SU-DHL-6 (cell line): ENCODE data around the gene THBS3.

Source experiments
- H2AFZ ChIP-seq: fragments of 200-600 bp; sonication (generic); 2 replicates; pipeline ENCODE4 v1.6.1; 2014; ENCODE audit warnings: low read depth, mild to moderate bottlenecking, moderate library complexity, mixed read lengths, antibody characterized with exemption, low read length; ENCODE audit not compliant: severe bottlenecking
- H3F3A ChIP-seq: fragments of 200-600 bp; shearing (Covaris generic); 2 replicates; pipeline ENCODE4 v1.6.0; 2016; ENCODE audit warnings: antibody characterized with exemption, mild to moderate bottlenecking; ENCODE audit not compliant: insufficient read depth
- H3K27ac ChIP-seq: fragments of 200-600 bp; sonication (generic); 2 replicates; pipeline ENCODE4 v1.5.1; 2016; ENCODE audit warnings: low read depth, mild to moderate bottlenecking, low read length, moderate library complexity, mixed read lengths
- H3K27me3 ChIP-seq: fragments of 200-600 bp; sonication (generic), shearing (Covaris generic); 2 replicates; pipeline ENCODE4 v1.6.0; 2014; ENCODE audit warnings: mild to moderate bottlenecking, low read length
- H3K36me3 ChIP-seq: fragments of 200-600 bp; sonication (generic); 2 replicates; pipeline ENCODE4 v1.6.1; 2014; ENCODE audit warnings: mild to moderate bottlenecking, low read length, mixed read lengths
- H3K4me2 ChIP-seq: fragments of 300-600, 200-600 bp; shearing (Covaris generic), sonication (generic); 2 replicates; pipeline ENCODE4 v1.6.0; 2014; ENCODE audit warnings: low read length, low read depth, mild to moderate bottlenecking; ENCODE audit not compliant: poor library complexity, severe bottlenecking
- H3K4me3 ChIP-seq: fragments of 200-600 bp; sonication (generic); 2 replicates; pipeline ENCODE4 v1.5.1; 2014; ENCODE audit warnings: antibody characterized with exemption, low read length, mild to moderate bottlenecking, mixed read lengths; ENCODE audit not compliant: insufficient read depth, poor library complexity, severe bottlenecking
- H3K79me2 ChIP-seq: fragments of 200-600 bp; sonication (generic); 2 replicates; pipeline ENCODE4 v1.6.1; 2014; ENCODE audit warnings: mild to moderate bottlenecking, low read length, moderate library complexity; ENCODE audit not compliant: insufficient read depth
- H3K9ac ChIP-seq: fragments of 200-600 bp; sonication (generic); 2 replicates; pipeline ENCODE4 v1.7.0; 2014; ENCODE audit warnings: mild to moderate bottlenecking, low read length
- H3K9me2 ChIP-seq: fragments of 200-600 bp; sonication (generic); replicated peaks from 2 replicates; pipeline ENCODE4 v1.6.1; 2014; ENCODE audit warnings: low read length; ENCODE audit not compliant: insufficient read depth
- H3K9me3 ChIP-seq: fragments of 200-600 bp; sonication (generic); 2 replicates; pipeline ENCODE4 v1.6.1; 2014; ENCODE audit warnings: low read length, mixed read lengths; ENCODE audit not compliant: insufficient read depth
- H4K20me1 ChIP-seq: fragments of 200-600 bp; sonication (generic); 2 replicates; pipeline ENCODE4 v1.6.1; 2014; ENCODE audit warnings: low read depth, mild to moderate bottlenecking, antibody characterized with exemption, low read length, moderate library complexity, mixed read lengths
- CTCF ChIP-seq: fragments of 200-600 bp; sonication (generic); IDR thresholded peaks from one replicate; pipeline ENCODE4 v1.5.1; 2017; ENCODE audit warnings: antibody characterized with exemption, mild to moderate bottlenecking, low read length, moderate library complexity; ENCODE audit not compliant: insufficient read depth, poor library complexity, severe bottlenecking
- EZH2phosphoT487 ChIP-seq: fragments of 200-600 bp; sonication (generic), shearing (Covaris generic); conservative IDR thresholded peaks from 2 replicates; pipeline ENCODE4 v1.6.1; 2018; ENCODE audit warnings: mild to moderate bottlenecking, antibody characterized with exemption, low read length, moderate library complexity, mixed read lengths

The THBS3 gene

DNA sequence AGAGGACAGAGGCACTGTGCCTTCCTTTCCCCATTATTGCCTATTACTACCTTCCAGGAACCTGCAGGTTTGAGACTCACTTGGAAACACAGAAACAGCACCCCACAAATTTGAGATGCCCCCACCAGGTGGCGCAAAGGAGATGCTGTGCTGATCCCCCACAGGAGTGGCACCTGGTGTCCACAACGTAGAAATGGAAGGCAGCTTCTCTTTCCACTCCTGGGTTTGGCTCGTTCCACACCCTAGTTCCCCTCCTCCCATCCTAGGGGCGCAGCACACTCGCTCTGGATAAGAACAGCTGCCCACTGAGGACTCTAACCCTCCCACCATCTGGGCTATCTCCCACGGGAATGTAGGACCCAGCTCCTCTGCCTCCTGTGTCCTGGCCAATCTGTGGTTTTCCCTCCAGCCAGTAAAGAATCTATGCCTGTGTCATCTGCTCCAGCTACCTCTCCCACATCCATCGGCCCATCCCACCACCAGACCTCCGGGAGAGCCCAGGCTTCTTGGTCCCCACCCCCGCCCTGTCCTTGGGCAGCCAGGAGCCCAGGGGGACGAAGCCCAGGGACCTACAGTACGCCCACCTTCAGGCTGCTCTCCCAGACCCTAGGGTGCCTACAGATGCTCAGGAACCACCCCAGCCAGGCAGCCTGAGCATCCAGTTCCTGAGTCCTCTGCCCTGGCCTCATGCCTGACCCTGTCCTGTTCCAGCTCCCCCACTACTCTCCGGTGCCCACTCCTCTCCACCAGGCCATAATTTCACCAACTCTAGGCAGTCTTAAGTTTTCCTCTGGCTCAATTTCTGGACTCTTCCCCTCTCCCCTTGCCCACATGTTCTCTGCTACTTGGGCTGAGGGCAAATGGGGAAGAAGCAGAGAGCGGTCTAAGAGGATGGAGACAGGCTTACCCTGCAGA lies 549 bp downstream of the THBS3 start:
- H4K20me1 ChIP-seq: no peaks in the 10 kb centered on the region
- 0 out of 2 replicates have a peak overlapping the region, but pooled peaks have one; percentile 0 for H3K27ac ChIP-seq
- peaks cover 14% of the 10 kb centered on the region for H3F3A ChIP-seq
- TF ChIP-seq CTCF (peak; percentile 66), EZH2phosphoT487 (no peak)
- no peaks in the 10 kb centered on the region for H3K9me3 ChIP-seq
- H3K36me3 ChIP-seq: no peaks in the 10 kb centered on the region
- H3K9ac ChIP-seq: 0 out of 2 replicates have a peak overlapping the region, but pooled peaks have one; percentile 13
- no peak overlapping the region for H2AFZ ChIP-seq
- H3K79me2 ChIP-seq: no peaks in the 10 kb centered on the region
- H3K4me2 ChIP-seq: peak overlapping the region; percentile 13
- H3K4me3 ChIP-seq: no peak overlapping the region
- no peaks in the 10 kb centered on the region for H3K27me3 ChIP-seq
- no peaks in the 10 kb centered on the region for H3K9me2 ChIP-seq

- no peaks in the 10 kb centered on the region for H3K9me3 ChIP-seq
- no peak overlapping the region for H2AFZ ChIP-seq
- TF ChIP-seq CTCF: no peak
- H3K27ac ChIP-seq: no peak overlapping the region
- H3K27me3 ChIP-seq: no peaks in the 10 kb centered on the region
- no peaks in the 10 kb centered on the region for H3K79me2 ChIP-seq
- no peak overlapping the region for H3K4me3 ChIP-seq
- no peaks in the 10 kb centered on the region for H3K9me2 ChIP-seq
- no peaks in the 10 kb centered on the region for H3K36me3 ChIP-seq
- no peak overlapping the region for H3K9ac ChIP-seq
- H3K4me2 ChIP-seq: no peak overlapping the region
- H3F3A ChIP-seq: peaks cover 14% of the 10 kb centered on the region
- no peaks in the 10 kb centered on the region for H4K20me1 ChIP-seq
Measured at GRCh38 chr1:155205969-155206593, 1.6 kb downstream of the THBS3 start.

DNA sequence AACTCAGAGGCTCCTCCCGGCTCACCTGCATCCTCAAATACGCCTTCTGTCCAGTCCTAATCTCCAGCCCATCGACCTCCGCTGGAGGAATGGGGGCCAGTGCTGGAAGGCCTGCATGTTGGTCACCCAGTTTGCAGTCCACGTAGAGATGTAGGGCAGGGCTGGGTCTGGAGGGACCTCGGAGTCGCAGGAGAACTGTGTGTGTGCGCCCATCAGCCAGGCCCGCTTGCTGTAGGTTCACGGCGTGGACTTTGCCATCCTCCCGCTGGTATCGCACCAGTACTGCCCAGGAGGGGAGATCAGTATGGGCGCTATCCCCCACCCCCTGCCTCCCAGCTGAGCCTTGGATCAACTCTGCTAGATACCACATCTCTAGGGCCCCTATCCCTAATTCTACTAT lies 2.7 kb downstream of the THBS3 start:
- no peaks in the 10 kb centered on the region for H3K36me3 ChIP-seq
- no peaks in the 10 kb centered on the region for H3K79me2 ChIP-seq
- no peak overlapping the region for H3K4me3 ChIP-seq
- H2AFZ ChIP-seq: no peak overlapping the region
- no peaks in the 10 kb centered on the region for H3K27me3 ChIP-seq
- H3K27ac ChIP-seq: no peak overlapping the region
- no peak overlapping the region for H3K9ac ChIP-seq
- TF ChIP-seq EZH2phosphoT487: no peak
- no peaks in the 10 kb centered on the region for H3K9me3 ChIP-seq
- no peak overlapping the region for H3K4me2 ChIP-seq
- no peaks in the 10 kb centered on the region for H4K20me1 ChIP-seq
- no peaks in the 10 kb centered on the region for H3K9me2 ChIP-seq
- peaks cover 12% of the 10 kb centered on the region for H3F3A ChIP-seq
